ENCODE results near the gene IGLL1. TPM values are rescaled to one million over a fixed set of nuclear protein-coding genes. Genes with fewer than 3 reads are reported as not detected.
"Not testable (repeated sequence)": the region's sequence is repeated elsewhere in the genome, so short reads cannot be mapped to it uniquely, and the experiment has no call there.

Gene IGLL1
- total and polyA plus RNA-seq, 10 donors: 0.26 TPM; not detected in 9

- H3K27ac ChIP-seq: no peak overlapping the region
- no peak for TF ChIP-seq POLR2AphosphoS5 (IDR thresholded peaks at IDR 0.05)
- TF ChIP-seq POLR2A (IDR thresholded peaks at IDR 0.05): no peak
- TF ChIP-seq CTCF (IDR thresholded peaks at IDR 0.05 in 8 of 11, conservative IDR thresholded peaks at IDR 0.05 in 3 of 11): no peak
- no peak for DNase-seq
- intact Hi-C loops (cut with DNase I; ENCODE audit: low total_unique reads): no loop called here
- 64 to 84% (median 69%) methylated on average over 2 of the region's 2 CpGs for WGBS, 5 donors
- H3K4me1 ChIP-seq: no peaks in the 10 kb centered on the region
- no peak overlapping the region for H3K4me3 ChIP-seq
- no peaks in the 10 kb centered on the region for H3K27me3 ChIP-seq (replicated peaks in 1 of 7)
- peaks cover 0 to 53% (median 0%) of the 10 kb centered on the region in 6 donors for H3K36me3 ChIP-seq
- no peaks in the 10 kb centered on the region for H3K9me3 ChIP-seq
Measured at GRCh38 chr22:23622634-23623033, 42.5 kb upstream of the IGLL1 start.

DNA sequence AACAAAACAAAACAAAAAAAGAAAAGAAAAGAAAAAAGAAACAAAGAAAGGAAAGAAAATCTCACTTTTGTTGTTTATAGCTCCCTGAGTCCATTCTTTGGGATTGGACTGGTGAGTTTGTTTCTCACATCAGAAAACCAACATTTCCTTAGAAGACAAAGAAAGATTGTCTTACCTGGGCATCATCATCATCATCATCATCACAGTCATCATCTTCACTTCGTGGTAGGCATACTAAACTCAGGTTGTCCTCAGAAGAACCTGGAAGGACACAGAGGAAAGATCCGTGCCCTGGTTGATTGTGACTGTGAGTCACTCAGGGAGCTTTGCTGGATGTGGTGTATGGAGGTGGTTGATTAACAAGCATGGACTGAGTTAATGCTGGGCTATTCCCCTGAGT lies 41.8 kb upstream of the IGLL1 start:
- H3K4me1 ChIP-seq; H3K4me3 ChIP-seq; intact Hi-C loops (cut with DNase I; ENCODE audit: low total_unique reads); H3K9me3 ChIP-seq; DNase-seq; H3K27me3 ChIP-seq (replicated peaks in 1 of 7); H3K27ac ChIP-seq: not testable (repeated sequence)
- peaks cover 0 to 61% (median 0%) of the 10 kb centered on the region in 6 donors for H3K36me3 ChIP-seq
- 82 to 97% (median 89%) methylated on average over 2 of the region's 2 CpGs for WGBS, 5 donors

DNA sequence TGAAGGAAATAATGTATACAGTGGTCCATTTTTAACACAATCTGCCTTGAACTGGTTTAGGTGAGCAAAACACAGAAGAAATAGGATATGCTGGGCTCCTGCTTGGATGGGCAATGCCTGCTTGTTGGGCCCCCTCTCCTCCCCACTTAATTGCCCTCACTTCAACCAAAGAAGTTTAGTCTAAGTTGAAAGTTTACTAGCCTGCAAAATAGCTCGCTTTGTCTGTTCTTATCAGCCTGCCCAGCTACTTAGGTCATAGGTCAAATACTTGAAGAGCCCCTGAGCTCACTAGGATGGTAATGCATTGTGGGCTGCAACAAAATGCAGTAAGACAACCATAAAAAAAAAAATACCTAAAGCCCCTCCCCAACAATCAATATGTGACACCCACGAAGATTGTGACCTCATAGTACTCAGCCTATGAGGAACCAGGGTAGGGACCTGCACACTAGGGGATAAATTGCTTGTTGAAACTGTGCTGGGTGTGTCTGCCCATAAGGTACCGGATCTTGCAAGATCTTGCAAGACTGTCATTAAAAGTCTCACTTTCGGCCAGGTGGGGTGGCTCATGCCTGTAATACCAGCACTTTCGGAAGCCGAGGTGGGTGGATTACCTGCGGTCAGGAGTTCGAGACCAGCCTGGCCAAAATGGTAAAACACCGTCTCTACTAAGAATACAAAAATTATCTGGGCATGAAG lies 41.1 kb upstream of the IGLL1 start:
- intact Hi-C loops (cut with DNase I; ENCODE audit: low total_unique reads): no loop called here
- WGBS, 5 donors: 83 to 92% (median 88%) methylated on average over 9 of the region's 9 CpGs
- no peak for DNase-seq
- Histone ChIP-seq H3K27ac (no peak overlapping the region), H3K27me3 (replicated peaks in 1 of 7) (no peaks in the 10 kb centered on the region), H3K36me3 (peaks cover 0 to 67% (median 0%) of the 10 kb centered on the region in 6 donors), H3K9me3 (no peaks in the 10 kb centered on the region), H3K4me1 (no peaks in the 10 kb centered on the region), H3K4me3 (no peak overlapping the region)
- TF ChIP-seq POLR2A (IDR thresholded peaks at IDR 0.05): no peak
- TF ChIP-seq CTCF (IDR thresholded peaks at IDR 0.05 in 8 of 11, conservative IDR thresholded peaks at IDR 0.05 in 3 of 11): no peak

- H3K27ac ChIP-seq: no peak overlapping the region
- H3K36me3 ChIP-seq: peaks cover 0 to 60% (median 0%) of the 10 kb centered on the region in 6 donors
- H3K4me3 ChIP-seq: no peak overlapping the region
- no peaks in the 10 kb centered on the region for H3K27me3 ChIP-seq (replicated peaks in 1 of 7)
- no peak for TF ChIP-seq CTCF (IDR thresholded peaks at IDR 0.05 in 8 of 11, conservative IDR thresholded peaks at IDR 0.05 in 3 of 11)
- TF ChIP-seq POLR2AphosphoS5 (IDR thresholded peaks at IDR 0.05): no peak
- no peak for TF ChIP-seq POLR2A (IDR thresholded peaks at IDR 0.05)
- H3K4me1 ChIP-seq: no peaks in the 10 kb centered on the region
- H3K9me3 ChIP-seq: no peaks in the 10 kb centered on the region
- 85 to 90% (median 87%) methylated on average over 7 of the region's 7 CpGs for WGBS, 5 donors
- no peak for DNase-seq
- intact Hi-C loops (cut with DNase I; ENCODE audit: low total_unique reads): no loop called here
Measured at GRCh38 chr22:23613193-23613972, 33.3 kb upstream of the IGLL1 start.

Measured in spleen (tissue), 11 donors.